ENCODE results near the gene DIO3.

The DIO3 gene

DNA sequence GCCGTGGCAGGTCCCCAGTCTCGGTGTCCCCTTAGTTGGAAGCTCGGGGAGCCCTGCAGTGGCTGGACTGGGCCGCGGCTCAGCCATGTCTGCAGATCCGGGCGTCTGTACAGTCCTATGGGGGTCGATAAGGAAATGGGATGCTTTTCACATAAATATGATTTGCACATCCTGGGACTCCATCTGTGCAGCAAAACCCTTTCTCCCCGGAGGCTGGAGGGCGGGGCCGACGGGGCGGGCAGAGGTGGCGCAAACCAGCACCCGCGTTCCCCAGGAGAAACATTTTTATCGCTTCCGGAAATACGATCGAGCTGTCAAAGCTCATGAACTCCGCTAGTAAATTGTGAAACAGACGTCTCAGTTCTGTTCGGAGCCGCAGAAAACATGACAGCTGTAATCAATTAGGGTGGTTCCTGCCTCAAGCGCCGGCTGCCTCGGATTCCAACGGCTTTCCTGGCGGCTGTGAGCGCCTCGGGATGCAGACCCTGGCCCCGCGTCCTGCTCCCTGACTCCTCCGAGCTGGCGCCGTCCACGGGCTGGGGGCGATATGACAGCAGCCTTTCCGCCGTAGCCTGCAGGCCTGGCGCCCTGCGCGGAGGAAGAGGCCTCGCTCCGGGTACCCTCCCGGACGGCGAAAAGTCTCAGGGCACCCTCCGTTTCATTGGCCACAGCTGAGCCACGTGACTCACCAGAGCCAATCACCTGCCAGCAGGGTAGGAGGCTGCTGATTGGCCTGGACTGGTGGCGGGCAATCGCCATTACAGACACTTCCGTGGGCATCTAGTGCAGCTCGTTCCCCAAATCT is 23.0 kb downstream of the DIO3 start:
- DNase-seq = no peak

- no peak for DNase-seq
These were observed 23.9 kb downstream of the DIO3 start for GRCh38 chr14:101585211-101585610.

GRCh38 chr14:101586531-101587430 is 25.5 kb downstream of the DIO3 start:
- no peak for DNase-seq

GRCh38 chr14:101587441-101587911 is 26.2 kb downstream of the DIO3 start:
- DNase-seq = no peak

- no peak for DNase-seq
These were observed 27.1 kb downstream of the DIO3 start for GRCh38 chr14:101588286-101588975.

- DNase-seq = no peak
These were observed 27.7 kb downstream of the DIO3 start for GRCh38 chr14:101588990-101589389.

GRCh38 chr14:101589486-101590015 is 28.3 kb downstream of the DIO3 start:
- DNase-seq = no peak

DNA sequence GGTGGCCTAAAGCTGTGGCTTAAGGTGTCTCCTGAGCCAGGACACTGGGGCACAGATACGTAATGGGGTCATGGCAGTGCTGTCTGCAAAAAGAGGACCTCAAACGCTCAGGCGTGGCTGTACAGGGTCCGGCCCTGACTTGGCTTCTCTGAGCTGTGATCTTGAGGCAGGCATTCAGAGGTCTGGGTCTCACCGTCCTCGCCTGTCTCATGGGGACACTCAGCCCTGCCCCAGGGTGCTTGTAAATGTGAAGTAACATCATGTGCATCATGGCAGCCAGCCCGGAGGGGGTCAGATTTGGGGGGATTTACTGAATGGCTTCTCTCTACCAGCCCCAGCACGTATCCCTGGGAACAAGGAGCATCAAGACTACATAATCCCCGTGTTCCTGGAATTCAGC is 28.8 kb downstream of the DIO3 start:
- DNase-seq = no peak

GRCh38 chr14:101590616-101591015 is 29.3 kb downstream of the DIO3 start:
- DNase-seq = no peak

- DNase-seq = no peak
These were observed 29.8 kb downstream of the DIO3 start for GRCh38 chr14:101591121-101591520.

DNA sequence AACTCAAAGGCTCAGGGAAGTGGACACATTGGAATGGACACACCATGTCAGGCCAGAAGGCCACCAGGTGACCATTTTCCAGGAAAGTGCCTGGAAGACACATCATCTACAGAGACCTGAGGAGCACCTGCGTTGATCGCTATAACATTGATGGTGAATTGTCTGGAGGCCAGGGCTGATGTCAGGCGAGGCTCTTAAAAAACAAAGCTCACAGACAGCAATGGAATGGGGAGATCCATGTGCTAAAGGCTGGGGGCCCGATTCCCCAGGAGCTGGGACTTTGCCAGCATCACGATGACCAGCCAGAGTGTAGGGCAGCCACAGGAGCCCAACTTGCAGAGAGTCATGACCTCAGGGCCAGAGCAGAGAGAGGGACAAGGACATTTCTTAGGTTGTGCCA is 30.3 kb downstream of the DIO3 start:
- DNase-seq = no peak

DNA sequence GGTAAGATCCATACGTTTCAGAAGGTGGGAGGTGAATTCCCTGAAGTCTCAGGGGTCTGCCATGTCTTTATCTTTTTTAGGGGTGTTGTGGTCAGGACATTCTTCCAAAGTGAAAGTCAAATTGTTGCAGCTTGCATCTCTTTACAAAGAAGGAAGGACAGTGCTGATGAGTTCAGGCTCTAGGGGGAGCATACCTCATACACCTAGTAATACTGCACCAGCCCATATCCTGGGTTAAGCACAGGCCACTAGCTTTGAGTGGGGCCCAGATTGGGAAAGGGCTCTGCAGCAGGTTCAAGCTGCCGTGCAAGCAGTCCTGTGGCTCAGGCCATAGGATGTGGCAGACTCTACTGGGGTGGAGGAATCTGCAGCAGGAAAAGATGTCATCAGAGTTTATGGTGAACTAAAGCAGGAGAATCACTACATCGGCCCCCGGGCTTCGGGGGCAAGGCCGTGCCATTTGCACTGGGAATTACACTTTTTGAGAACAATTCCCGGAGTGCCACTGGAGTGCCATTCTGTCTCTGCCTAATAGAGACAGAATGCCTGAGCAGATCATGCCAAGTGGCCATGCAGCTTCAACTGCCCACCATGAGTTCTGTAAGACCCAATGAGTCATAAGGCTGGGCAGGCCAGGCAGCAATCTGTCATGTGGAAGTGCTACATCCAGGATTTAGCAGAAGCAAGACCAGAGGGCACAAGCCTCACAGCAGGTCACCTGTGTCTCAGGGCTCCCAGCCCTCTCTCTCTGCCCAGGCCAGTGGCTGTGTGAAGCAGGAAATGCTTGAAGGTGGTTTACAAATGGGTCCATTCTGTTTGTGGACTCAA is 32.3 kb downstream of the DIO3 start:
- no peak for DNase-seq

DNA sequence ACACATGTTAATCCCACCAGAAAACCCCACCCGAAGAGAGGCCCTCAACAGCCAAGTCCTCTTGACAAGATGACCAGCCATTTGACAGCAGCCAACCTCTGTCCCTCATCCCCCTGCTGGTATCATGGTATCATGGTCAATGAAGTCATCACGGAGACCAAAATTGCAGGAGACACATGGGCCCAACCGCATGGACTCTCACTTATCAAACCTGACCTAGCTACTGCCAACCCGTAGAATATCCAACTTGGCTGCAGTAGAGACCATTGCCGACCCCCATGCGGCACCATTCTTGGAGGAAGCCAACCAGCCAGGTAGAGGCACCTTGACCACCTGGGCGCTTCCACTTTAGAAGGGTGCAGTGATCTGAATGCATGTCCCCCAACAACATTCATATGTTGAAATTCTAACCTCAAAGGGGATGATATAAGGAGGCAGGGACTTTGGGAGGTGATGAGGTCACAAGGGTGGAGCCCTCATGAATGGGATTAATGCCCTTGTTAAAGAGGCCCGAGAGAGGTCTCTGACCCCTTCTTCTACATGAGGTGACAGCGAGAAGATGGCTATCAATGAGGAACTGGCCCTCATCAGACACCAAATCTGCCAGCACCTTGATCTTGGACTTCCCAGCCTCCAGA is 33.3 kb downstream of the DIO3 start:
- DNase-seq = no peak

GRCh38 chr14:101595349-101595748 is 34.1 kb downstream of the DIO3 start:
- DNase-seq = no peak

- DNase-seq = no peak
These were observed 34.8 kb downstream of the DIO3 start for GRCh38 chr14:101595887-101596721.

DNA sequence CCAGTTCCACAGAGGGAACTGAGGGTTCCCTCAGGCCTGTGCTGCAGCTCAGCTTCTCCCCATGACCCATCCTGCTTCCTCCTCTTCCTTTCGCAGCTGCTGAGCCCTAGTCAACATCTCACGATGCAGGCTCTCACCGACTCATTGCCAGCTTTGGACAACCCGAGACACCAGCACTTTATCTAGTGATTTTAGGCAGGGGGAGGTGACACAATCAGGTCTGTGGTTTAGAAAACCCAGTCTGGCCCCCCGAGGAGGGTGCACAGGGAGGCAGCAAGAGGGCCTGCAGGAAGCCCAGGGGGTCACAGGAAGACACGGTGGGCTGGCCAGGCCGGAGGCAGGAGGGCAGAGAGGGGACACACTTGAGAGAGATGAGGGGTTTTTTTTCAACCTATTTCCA is 35.4 kb downstream of the DIO3 start:
- DNase-seq = no peak

GRCh38 chr14:101598159-101598558 is 36.9 kb downstream of the DIO3 start:
- no peak for DNase-seq

GRCh38 chr14:101598571-101599233 is 37.4 kb downstream of the DIO3 start:
- no peak for DNase-seq

- DNase-seq = no peak
These were observed 38.1 kb downstream of the DIO3 start for GRCh38 chr14:101599234-101599885.

Data from activated CD4-positive, alpha-beta T cell treated with anti-CD3 and anti-CD28 coated beads for 1 hour (primary cell).